ENCODE results near the gene NANS.

GRCh38 chr9:98130576-98131228 is 74.2 kb downstream of the NANS start:
- TF ChIP-seq CTCF (IDR thresholded peaks at IDR 0.05; ENCODE audit: poor library complexity, severe bottlenecking): no peak
- TF ChIP-seq, protein P1, sequence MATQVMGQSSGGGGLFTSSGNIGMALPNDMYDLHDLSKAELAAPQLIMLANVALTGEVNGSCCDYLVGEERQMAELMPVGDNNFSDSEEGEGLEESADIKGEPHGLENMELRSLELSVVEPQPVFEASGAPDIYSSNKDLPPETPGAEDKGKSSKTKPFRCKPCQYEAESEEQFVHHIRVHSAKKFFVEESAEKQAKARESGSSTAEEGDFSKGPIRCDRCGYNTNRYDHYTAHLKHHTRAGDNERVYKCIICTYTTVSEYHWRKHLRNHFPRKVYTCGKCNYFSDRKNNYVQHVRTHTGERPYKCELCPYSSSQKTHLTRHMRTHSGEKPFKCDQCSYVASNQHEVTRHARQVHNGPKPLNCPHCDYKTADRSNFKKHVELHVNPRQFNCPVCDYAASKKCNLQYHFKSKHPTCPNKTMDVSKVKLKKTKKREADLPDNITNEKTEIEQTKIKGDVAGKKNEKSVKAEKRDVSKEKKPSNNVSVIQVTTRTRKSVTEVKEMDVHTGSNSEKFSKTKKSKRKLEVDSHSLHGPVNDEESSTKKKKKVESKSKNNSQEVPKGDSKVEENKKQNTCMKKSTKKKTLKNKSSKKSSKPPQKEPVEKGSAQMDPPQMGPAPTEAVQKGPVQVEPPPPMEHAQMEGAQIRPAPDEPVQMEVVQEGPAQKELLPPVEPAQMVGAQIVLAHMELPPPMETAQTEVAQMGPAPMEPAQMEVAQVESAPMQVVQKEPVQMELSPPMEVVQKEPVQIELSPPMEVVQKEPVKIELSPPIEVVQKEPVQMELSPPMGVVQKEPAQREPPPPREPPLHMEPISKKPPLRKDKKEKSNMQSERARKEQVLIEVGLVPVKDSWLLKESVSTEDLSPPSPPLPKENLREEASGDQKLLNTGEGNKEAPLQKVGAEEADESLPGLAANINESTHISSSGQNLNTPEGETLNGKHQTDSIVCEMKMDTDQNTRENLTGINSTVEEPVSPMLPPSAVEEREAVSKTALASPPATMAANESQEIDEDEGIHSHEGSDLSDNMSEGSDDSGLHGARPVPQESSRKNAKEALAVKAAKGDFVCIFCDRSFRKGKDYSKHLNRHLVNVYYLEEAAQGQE (IDR thresholded peaks at IDR 0.05; ENCODE audit: borderline replicate concordance): no peak
- TF ChIP-seq SMC3 (conservative IDR thresholded peaks at IDR 0.05; ENCODE audit: poor library complexity): no peak
- no peak for TF ChIP-seq POLR2AphosphoS5 (IDR thresholded peaks at IDR 0.05)
- no peak for TF ChIP-seq EZH2 (IDR thresholded peaks at IDR 0.05; ENCODE audit: borderline replicate concordance, insufficient read depth, low read length, poor library complexity, severe bottlenecking)
- no peak for TF ChIP-seq TAF1 (IDR thresholded peaks at IDR 0.05; ENCODE audit: low read depth)
